GM19240 (cell line): Measurements from ENCODE around the gene MVB12B.

Experiments used
- DNase-seq: peaks from one replicate; pipeline ENCODE4 v3.0.0; 2011; ENCODE audit warnings: low spot score; ENCODE audit not compliant: insufficient read length

The MVB12B gene

DNA sequence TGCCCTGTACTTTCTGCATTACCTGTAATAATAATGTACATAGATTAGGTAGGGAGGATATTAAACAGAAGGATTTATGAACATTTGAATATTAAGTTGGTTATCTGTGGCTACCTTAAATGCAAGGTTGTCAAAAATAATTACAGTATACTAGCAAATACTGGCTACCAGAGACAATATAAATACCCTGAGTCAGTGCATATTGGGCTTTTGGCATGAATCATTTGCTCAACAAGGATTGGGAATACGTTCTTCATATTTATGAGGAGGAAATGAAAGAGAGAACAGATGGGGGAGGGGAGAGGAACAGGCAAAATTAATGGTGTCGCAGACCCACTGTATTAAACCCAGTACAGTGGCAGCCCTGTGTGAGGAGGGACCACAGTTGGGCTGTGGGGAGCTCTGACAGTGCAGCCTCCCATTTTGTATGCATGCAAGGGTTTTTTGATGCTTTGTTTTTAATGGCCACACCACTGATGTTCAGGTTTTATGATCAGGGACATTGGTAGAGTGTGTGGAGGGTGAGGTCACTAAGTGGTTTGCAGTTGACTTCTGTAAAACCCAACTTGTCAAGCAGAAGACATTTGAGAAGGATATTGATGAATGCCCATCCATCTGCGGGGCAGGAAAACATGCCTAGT lies 56.9 kb downstream of the MVB12B start:
- DNase-seq: no peak

GRCh38 chr9:126384926-126385325 lies 58.3 kb downstream of the MVB12B start:
- DNase-seq: no peak

GRCh38 chr9:126386088-126386487 lies 59.5 kb downstream of the MVB12B start:
- no peak for DNase-seq

DNA sequence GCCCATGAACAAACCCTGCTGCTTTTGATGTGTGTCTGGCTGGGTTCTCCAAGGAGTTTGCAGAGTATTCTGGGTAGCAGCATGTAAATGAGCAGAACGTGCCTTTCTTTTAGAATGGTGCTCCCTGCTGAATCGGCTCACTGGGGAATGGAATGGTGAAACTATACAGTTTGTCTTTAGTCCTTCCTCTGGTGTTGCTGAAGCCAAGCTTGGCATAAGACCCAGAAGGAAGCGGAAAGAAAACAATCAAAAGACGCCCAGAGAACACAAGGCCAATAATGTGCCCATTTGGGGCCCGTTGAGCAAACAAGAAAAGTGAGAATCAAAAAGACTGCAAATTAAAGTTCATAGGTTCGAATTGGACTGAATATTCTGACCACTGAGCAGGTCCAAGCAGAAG lies 60.1 kb downstream of the MVB12B start:
- DNase-seq: no peak

- no peak for DNase-seq
Measured at GRCh38 chr9:126388964-126389708, 62.5 kb downstream of the MVB12B start.

DNA sequence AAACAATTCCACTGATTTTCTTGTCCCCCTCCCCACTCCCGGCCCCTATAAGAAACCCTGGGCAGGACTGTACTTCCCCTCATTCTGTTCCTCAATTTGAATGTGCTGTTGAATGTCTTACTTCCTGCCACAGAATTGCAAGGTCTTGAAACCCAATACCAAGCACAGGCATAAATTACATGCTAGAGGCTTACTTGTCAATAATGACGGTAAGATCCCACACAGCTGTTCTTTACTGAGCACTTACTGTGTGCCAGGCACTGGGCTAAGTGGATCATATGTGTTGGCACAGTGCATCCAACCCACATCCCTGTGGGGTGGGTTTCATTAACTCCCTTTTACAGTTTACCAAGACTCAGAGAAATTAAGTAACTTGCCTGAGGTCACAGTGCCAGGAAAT lies 63.4 kb downstream of the MVB12B start:
- DNase-seq: no peak

DNA sequence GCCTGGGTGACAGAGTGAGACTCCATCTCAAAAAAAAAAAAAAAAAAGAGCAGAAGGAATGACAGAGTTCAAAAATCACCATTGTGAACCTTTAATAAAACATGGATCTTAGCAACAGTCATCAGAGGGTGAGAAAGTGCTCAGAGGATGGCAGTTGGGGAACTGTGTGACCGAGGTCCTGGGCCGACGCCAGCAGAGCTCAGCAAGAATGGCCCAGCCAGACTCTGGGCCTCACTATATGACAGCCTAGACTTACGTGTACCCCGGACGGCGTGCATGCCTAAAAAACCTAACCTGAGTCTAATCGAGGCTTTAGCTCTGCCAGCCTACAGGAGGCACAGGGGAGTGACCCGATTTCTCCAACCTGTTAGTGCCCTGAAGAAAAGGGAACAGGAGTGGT lies 64.3 kb downstream of the MVB12B start:
- DNase-seq: no peak

- no peak for DNase-seq
Measured at GRCh38 chr9:126391713-126392661, 65.4 kb downstream of the MVB12B start.

DNA sequence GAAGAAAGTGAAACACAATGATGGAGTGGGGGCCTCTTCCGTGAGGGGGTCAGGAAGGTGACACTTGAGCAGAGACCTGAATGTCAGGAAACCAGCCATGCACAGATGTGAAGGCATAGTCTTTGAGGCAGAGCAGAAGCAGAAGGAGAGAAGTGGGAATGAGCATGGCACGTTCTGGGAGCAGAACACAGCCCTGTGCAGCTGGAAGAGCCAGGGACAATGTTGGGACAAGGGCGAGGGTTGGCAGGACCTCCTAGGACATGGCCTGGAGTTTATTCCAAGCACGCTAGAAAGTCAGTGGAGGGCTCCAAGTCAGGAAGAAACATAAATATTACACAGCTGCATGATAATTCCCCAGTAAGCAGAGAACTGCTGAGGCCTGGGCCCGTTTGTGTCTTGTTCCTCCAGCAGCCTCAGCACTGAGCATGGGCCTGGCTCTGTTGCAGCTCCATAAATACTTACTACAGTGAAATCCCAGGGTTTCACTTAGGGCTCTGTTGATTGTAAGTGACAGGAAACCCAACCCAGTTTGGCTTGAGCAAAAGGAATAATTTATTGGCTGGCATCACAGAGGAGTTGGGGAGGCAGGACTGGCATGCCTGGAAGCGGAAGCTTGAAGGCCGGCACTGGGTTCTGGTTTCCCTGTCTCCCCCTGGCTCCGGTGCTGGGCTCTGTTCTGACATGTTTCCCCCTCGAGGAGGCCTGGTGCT lies 66.2 kb downstream of the MVB12B start:
- no peak for DNase-seq

DNA sequence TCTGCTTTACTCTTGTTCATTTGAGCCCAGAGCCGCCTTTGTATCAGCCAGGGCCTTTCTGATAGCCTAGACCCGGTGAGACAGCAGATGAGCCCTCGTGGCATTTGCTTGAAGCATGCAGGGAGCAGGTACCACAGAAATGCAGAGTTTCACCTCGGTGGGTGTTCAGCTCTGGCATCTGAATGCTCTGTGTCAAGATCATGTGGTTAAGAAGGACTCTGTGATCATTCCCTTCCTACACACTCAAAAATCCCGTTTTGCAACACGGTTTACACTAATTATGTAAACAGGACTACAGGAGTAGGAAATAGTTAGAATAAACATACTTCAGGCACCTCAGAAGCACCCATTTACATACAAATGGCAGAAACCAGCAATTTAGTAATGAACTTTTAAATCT lies 67.2 kb downstream of the MVB12B start:
- no peak for DNase-seq

GRCh38 chr9:126394802-126395201 lies 68.2 kb downstream of the MVB12B start:
- no peak for DNase-seq

- DNase-seq: no peak
Measured at GRCh38 chr9:126395439-126396212, 69.0 kb downstream of the MVB12B start.

- DNase-seq: peak; percentile 55
Measured at GRCh38 chr9:126397056-126397455, 70.4 kb downstream of the MVB12B start.

- peak; percentile 41 for DNase-seq
Measured at GRCh38 chr9:126398403-126399058, 71.9 kb downstream of the MVB12B start.

DNA sequence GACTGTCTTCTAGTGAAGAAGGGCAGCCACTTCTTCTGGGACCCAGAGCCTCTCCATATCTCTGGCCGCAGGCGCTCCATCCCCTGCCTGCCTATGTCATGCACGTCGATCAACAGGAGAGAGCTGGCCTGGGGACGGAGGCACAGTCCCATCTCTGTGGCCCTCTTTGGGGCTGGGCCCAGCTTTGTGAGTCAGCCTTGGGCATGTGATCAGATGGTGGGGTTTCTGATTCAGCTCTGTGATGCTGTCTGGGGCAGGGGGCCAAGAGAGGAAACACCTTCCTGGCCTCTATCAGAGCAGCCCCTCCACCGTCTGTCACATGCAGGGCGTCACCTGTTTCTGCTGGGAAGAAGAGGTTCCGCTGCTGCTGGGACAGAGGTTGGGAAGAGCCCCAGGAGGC lies 72.6 kb downstream of the MVB12B start:
- DNase-seq: no peak

DNA sequence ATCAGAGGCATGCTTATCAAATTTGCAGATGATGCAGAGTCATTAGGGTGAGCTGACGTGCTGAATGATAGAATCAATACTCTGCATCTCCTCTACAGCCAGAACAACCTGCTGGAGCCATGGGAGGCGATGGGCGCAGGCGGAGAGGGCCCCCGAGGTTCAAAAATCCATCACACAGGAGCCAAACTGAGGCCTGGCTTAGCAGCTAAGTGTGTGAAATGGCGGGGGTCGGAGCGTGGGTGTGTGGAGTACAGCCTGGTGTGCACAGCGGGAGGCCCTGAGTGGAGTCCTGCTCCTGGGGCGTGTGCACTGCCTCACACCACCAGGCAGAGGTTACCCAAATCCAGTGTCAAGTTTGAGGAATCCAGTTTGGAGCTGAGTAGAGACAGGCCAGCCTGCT lies 73.2 kb downstream of the MVB12B start:
- no peak for DNase-seq

DNA sequence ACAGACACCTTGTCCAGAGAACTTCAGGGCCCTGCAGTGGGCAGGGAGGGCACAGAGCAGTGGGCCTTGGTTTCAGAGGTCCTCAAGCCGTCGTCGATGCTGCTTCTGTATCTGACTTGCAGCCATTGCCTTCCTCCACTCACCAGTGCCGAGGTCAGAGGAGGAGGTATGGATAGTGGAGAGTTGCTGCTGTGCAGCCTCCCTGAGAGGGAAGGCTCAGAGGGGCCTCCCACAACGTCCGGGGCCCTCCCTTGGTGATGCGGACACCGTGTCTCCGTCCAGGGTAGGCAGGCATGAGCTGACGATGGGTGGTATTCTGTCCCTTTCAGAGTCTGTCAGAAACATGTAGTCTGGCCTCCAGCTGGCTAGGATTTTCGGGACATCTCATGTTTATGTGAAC lies 73.9 kb downstream of the MVB12B start:
- no peak for DNase-seq

DNA sequence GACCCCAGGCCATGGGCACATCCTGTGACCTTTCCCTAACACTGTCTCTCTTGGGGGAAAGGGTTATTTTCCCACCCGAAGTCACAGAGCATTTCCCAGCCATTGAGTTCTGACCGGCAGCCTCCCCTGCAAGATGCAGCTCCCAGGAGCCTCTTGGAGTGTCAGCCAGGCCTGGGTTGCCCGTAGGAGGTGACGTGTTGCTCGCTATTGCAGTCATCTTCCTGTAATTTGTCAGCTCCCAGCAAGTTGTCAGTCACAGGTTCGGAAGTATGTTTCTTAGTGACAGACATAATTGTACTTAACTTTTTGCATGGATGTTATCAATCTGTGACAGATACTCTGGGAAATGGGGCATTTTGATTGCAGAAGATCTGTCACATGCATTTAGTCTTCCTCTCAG lies 74.5 kb downstream of the MVB12B start:
- DNase-seq: no peak

- DNase-seq: no peak
Measured at GRCh38 chr9:126401581-126401980, 75.0 kb downstream of the MVB12B start.

- DNase-seq: no peak
Measured at GRCh38 chr9:126403397-126403796, 76.8 kb downstream of the MVB12B start.
